WTC11 (cell line): Measurements from ENCODE around the gene LDLR.

ENCODE experiments used
- ATF2 ChIP-seq: sonication (generic); formaldehyde crosslinking; IDR thresholded peaks from 2 replicates; pipeline ENCODE4 v1.8.1; 2022; ENCODE audit warnings: low read depth, missing genetic modification reagents, borderline replicate concordance
- IRF1 ChIP-seq: sonication (generic); formaldehyde crosslinking; IDR thresholded peaks from 2 replicates; pipeline ENCODE4 v1.8.0; 2023; ENCODE audit warnings: missing genetic modification reagents
- IRF2 ChIP-seq: sonication (generic); formaldehyde crosslinking; IDR thresholded peaks from 2 replicates; pipeline ENCODE4 v1.8.0; 2022; ENCODE audit warnings: low read depth, missing genetic modification reagents, borderline replicate concordance
- MAX ChIP-seq: sonication (generic); formaldehyde crosslinking; IDR thresholded peaks from 2 replicates; pipeline ENCODE4 v1.8.0; 2022; ENCODE audit warnings: mild to moderate bottlenecking, missing genetic modification reagents
- SP1 ChIP-seq: sonication (generic); formaldehyde crosslinking; conservative IDR thresholded peaks from 2 replicates; pipeline ENCODE4 v1.8.1; 2022; ENCODE audit warnings: missing genetic modification reagents
- TEAD1 ChIP-seq: sonication (generic); formaldehyde crosslinking; IDR thresholded peaks from 2 replicates; pipeline ENCODE4 v1.8.0; 2022; ENCODE audit warnings: mild to moderate bottlenecking, missing genetic modification reagents
- USF1 ChIP-seq: sonication (generic); formaldehyde crosslinking; IDR thresholded peaks from 2 replicates; pipeline ENCODE4 v1.8.0; 2022; ENCODE audit warnings: mild to moderate bottlenecking, missing genetic modification reagents
- ZNF317 ChIP-seq: sonication (generic); formaldehyde crosslinking; IDR thresholded peaks from 2 replicates; pipeline ENCODE4 v1.8.1; 2023; ENCODE audit warnings: low read depth, mild to moderate bottlenecking, moderate library complexity, missing genetic modification reagents, borderline replicate concordance
- TF ChIP-seq, protein P1 (sequence below): fragments of 200-600 bp; IDR thresholded peaks from 2 replicates; pipeline ENCODE4 v1.8.0; 2022; ENCODE audit warnings: antibody characterized with exemption
- TF ChIP-seq, protein P2 (sequence below): sonication (generic); formaldehyde crosslinking; IDR thresholded peaks from 2 replicates; pipeline ENCODE4 v1.8.1; 2023; ENCODE audit warnings: mild to moderate bottlenecking, missing genetic modification reagents, moderate library complexity

DNA sequence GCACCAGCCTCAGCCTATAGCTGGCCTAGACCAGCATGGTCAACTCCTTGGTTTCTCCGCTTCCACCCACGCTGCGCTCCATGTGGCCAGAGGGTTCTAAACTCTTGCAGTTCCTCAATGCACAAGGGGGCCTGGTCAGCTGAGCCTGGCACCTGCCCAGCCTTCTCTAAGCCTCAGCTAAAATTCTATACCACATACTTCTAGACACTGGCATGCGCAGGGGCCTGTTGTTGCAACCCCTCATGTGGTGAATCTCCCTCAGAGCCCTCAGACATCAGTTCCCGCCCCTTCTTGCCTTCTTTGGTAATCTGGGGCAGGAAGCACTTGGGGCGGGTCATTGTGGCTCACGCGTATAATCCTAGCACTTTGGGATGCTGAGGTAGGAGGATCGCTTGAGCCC, 19.7 kb upstream of the LDLR start:
- TF ChIP-seq, protein P1, sequence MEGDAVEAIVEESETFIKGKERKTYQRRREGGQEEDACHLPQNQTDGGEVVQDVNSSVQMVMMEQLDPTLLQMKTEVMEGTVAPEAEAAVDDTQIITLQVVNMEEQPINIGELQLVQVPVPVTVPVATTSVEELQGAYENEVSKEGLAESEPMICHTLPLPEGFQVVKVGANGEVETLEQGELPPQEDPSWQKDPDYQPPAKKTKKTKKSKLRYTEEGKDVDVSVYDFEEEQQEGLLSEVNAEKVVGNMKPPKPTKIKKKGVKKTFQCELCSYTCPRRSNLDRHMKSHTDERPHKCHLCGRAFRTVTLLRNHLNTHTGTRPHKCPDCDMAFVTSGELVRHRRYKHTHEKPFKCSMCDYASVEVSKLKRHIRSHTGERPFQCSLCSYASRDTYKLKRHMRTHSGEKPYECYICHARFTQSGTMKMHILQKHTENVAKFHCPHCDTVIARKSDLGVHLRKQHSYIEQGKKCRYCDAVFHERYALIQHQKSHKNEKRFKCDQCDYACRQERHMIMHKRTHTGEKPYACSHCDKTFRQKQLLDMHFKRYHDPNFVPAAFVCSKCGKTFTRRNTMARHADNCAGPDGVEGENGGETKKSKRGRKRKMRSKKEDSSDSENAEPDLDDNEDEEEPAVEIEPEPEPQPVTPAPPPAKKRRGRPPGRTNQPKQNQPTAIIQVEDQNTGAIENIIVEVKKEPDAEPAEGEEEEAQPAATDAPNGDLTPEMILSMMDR, result no peak
- TF ChIP-seq USF1 (CRISPR knock-in tag) (no peak), ATF2 (no peak), IRF2 (CRISPR knock-in tag) (no peak), IRF1 (CRISPR knock-in tag) (no peak), SP1 (CRISPR knock-in tag) (no peak), TEAD1 (CRISPR knock-in tag) (no peak), ZNF317 (CRISPR knock-in tag) (no peak), MAX (no peak)
- TF ChIP-seq, protein P2, sequence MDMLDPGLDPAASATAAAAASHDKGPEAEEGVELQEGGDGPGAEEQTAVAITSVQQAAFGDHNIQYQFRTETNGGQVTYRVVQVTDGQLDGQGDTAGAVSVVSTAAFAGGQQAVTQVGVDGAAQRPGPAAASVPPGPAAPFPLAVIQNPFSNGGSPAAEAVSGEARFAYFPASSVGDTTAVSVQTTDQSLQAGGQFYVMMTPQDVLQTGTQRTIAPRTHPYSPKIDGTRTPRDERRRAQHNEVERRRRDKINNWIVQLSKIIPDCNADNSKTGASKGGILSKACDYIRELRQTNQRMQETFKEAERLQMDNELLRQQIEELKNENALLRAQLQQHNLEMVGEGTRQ, result no peak
